ENCODE results near the gene SETD3.

DNA sequence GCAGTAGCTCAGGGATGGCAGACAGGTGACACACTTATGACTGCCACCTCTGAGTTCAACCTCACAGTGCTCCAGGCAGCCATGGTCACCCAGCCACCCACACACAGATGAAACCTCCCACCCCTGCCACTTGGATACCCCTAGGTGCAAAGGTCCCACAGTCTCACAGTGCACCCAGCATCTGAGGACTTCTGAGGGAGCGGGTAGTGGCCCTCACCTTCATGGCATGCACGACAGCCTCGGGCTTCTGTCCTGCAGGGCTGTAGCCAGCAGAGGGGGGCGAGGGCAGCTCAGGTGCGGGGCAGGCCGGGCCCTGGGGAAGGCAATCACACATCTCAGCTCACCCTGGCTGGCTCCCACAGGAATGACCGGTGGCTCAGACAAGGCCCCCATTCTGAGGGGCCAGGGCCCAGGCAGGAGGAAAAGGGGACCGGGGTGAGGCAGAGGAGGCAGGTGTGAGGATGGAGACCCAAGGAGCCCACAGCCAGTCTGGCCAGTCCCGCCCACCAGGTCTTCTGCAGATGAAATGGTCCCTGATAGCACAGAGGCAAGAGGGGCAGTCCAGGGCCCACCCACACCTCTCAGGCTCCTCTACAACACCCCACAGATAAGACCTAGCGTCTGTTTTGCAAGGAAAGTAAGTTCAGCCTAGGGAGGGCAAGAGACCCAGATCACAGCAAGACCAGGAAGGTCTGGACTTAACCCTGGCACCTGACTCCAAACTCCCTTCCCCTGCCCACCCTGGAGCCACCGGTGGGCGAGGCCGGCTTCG lies 36.4 kb upstream of the SETD3 start:
- no peak for TF ChIP-seq YY1 (IDR thresholded peaks at IDR 0.05; ENCODE audit: insufficient read depth, insufficient read length)
- TF ChIP-seq ZNF274 (IDR thresholded peaks at IDR 0.05; ENCODE audit: low read depth, low read length) = no peak

All from NT2/D1 (cell line).